ENCODE results near the gene PRKG1.

- TF ChIP-seq EP300 (IDR thresholded peaks at IDR 0.05) (no peak), CTCF (IDR thresholded peaks at IDR 0.05) (no peak), POLR2AphosphoS5 (IDR thresholded peaks at IDR 0.05) (no peak)
Measured at GRCh38 chr10:51159841-51160240, 85.6 kb downstream of the PRKG1 start.
